LNCAP (cell line): ENCODE data around the gene HKDC1.

Experiments
- TF ChIP-seq, protein P1 (sequence below): fragments of 450-650 bp; IDR thresholded peaks from 2 replicates; pipeline ENCODE4 v1.5.1; 2017; ENCODE audit warnings: mild to moderate bottlenecking

The HKDC1 gene

DNA sequence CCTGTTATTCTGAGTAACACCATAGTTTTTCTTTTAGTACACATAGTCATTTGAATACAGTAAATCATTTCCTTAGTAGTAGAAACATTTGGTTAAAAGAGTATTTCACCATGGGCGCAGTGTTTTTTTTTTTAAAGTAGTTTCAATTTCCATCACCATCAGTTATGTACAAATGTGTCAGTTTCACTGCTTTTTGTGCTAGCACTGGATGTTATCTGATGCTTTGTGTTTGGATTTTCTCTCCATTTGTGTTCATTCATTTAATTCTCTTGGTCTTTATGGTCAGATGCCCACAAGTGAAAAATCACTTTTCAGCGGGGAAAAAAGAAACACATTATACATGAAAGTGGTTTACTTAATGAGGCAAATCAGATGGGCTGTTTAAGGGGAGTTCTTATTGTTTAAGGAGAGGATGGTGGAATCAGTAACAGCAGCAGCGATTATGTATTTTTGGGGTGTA lies 42.2 kb downstream of the HKDC1 start:
- TF ChIP-seq, protein P1, sequence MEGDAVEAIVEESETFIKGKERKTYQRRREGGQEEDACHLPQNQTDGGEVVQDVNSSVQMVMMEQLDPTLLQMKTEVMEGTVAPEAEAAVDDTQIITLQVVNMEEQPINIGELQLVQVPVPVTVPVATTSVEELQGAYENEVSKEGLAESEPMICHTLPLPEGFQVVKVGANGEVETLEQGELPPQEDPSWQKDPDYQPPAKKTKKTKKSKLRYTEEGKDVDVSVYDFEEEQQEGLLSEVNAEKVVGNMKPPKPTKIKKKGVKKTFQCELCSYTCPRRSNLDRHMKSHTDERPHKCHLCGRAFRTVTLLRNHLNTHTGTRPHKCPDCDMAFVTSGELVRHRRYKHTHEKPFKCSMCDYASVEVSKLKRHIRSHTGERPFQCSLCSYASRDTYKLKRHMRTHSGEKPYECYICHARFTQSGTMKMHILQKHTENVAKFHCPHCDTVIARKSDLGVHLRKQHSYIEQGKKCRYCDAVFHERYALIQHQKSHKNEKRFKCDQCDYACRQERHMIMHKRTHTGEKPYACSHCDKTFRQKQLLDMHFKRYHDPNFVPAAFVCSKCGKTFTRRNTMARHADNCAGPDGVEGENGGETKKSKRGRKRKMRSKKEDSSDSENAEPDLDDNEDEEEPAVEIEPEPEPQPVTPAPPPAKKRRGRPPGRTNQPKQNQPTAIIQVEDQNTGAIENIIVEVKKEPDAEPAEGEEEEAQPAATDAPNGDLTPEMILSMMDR, result no peak

DNA sequence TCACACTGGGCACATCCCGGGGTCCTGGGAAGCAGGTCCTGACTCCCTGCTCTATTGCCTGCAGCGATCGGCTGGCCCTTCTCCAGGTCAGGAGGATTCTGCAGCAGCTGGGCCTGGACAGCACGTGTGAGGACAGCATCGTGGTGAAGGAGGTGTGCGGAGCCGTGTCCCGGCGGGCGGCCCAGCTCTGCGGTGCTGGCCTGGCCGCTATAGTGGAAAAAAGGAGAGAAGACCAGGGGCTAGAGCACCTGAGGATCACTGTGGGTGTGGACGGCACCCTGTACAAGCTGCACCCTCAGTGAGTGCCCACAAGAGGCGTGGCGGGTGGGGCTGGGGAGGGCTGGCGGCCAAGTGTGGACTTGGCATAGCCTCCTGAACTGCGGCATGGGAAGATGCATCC lies 45.4 kb downstream of the HKDC1 start:
- TF ChIP-seq, protein P1, result no peak

DNA sequence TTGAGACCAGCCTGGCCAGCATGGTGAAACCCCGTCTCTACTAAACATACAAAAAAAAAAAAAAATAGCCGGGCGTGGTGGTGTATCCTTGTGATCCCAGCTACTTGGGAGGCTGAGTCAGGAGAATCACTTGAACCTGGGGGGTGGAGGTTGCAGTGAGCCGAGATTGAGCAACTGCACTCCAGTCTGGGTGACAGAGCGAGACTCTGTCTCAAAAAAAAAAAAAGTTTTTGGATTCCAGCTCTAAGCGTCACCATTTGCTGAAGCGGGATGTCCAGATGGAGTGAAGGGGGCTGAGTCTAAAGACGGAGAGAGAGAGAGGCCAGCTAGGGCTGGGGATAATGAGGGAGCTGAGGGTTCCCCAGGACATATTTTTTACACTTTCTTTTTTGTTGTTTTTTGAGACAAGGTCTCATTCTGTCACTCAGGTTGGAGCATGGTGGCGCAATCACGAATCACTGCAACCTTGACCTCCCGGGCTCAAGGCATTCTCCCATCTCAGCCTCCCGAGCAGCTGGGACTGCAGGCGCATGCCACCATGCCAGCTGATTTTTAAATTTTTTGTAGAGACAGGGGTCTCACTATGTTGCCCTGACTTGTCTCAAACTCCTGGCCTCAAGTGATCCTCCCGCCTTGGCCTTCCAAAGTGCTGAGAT lies 48.8 kb downstream of the HKDC1 start:
- TF ChIP-seq, protein P1, result no peak

DNA sequence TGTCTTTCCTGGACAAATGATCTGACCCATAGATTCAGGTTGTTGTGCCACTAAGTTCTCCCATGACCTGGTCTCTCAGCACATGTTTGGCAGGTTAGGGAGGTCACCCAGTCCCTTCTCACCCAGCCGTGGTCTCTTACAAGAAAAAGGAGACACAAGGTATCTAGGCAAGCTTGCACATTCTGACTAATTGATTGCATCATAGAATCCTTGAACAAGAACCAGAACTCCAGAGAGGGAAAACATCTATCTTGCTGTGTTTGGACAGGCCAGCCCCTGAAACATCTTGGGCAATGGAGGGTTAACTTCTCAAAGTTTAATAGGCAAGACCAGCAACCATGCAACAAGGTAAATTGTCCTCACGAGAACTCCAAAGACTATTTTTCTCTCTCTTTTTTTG lies 49.6 kb downstream of the HKDC1 start:
- TF ChIP-seq, protein P1, result no peak

DNA sequence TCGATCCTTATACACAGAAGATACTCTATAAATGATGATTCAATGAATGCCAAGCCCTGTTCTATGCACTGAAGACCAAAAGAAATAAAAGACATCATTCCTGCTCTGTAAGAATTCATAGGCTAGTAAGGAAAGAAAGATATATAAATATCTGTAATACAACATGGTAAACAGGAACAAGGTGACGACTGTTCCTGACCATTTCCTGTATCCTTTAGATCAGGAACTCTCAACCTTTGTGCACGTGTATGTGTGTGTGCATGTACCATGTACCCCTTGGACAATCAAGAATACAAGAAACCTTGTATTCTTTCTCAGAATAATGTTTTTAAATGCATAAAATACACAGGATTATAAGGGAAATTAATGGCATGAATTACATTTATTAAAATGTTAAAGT lies 50.9 kb downstream of the HKDC1 start:
- TF ChIP-seq, protein P1, result no peak

DNA sequence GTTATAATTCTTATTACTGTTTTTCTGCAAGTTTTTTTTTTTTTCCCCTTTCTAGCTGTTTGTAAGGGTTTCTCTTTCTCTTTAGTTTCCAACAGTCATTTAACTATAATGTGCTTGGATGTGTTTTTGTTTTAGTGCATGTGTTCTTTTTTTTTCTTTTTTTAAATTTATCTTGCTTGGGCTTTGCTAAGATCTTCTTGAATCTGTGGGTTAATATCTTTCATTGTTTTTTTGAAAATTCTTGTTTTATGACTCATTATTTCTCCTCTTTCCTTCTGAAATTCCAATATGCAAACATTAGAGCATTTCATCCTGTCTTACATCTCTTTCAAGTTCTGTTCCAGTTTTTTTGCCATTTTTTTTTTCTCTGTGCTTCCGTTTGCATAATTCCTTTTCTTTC lies 52.5 kb downstream of the HKDC1 start:
- TF ChIP-seq, protein P1, result no peak

DNA sequence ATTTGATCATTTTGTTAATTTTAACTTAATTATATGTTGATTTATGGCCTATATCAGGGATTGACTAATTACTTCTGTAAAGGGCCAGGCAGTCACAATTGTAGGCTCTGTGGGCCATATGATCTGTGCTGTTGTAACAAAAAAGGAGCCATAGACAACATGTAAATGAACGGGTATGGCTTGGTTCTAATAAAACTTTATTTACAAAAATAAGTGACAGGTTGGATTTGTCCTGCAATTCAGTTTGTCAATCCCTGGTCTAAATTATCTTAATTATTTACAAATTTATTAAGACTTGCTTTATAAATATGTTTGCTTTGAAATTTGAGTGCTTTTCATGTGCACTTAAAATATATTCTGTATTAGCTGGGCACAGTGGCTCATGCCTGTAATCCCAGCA lies 55.3 kb downstream of the HKDC1 start:
- TF ChIP-seq, protein P1, result no peak

DNA sequence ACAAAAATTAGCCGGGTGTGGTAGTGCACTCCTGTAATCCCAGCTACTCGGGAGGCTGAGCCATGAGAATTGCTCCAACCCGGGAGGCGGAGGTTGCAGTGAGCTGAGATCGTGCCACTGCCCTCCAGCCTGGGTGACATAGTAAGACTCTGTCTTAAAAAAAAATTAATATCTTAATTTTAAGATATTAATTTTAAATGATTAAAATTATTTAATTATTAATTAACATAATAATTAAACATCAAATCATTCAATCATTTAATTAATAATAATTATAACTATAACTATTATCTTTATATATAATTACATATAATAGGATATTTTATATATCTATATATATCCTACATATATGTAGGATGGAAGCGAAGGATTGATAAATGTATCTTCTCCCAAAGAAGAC lies 56.4 kb downstream of the HKDC1 start:
- TF ChIP-seq, protein P1, result no peak
